Measurements from ENCODE around the gene C22orf23.

The C22orf23 gene

GRCh38 chr22:37989146-37990045 is 36.0 kb upstream of the C22orf23 start:
- TF ChIP-seq, protein P1, sequence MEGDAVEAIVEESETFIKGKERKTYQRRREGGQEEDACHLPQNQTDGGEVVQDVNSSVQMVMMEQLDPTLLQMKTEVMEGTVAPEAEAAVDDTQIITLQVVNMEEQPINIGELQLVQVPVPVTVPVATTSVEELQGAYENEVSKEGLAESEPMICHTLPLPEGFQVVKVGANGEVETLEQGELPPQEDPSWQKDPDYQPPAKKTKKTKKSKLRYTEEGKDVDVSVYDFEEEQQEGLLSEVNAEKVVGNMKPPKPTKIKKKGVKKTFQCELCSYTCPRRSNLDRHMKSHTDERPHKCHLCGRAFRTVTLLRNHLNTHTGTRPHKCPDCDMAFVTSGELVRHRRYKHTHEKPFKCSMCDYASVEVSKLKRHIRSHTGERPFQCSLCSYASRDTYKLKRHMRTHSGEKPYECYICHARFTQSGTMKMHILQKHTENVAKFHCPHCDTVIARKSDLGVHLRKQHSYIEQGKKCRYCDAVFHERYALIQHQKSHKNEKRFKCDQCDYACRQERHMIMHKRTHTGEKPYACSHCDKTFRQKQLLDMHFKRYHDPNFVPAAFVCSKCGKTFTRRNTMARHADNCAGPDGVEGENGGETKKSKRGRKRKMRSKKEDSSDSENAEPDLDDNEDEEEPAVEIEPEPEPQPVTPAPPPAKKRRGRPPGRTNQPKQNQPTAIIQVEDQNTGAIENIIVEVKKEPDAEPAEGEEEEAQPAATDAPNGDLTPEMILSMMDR (IDR thresholded peaks at IDR 0.05; ENCODE audit: insufficient read depth, low read depth, low read length, missing control alignments), result no peak
- no peak for DNase-seq (ENCODE audit: low read depth)
- no peak overlapping the region for H3K4me3 ChIP-seq (ENCODE audit: low read depth, low read length)

DNA sequence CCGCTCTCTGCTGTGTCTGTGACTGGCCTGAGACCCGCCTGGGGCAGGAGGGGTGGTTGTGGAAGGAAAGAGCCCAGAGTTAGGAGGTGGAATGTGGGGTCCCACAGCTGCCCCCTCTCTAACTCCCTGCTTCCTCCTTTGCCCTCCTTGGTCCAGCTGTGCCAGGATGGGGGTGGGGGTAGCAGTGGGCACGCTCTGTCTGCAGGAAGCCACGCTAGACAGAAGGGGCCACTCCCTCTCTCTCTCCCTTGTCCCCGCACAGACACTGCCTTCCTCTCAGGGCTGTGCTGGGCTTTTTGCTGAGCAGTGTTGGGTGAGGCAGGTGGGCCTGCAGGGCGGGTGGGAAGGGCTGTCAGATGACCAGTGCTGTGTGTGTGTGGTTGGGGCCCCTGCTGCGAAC is 33.0 kb upstream of the C22orf23 start:
- DNase-seq (ENCODE audit: low read depth), result no peak
- TF ChIP-seq, protein P1 (IDR thresholded peaks at IDR 0.05; ENCODE audit: insufficient read depth, low read depth, low read length, missing control alignments), result no peak
- no peak overlapping the region for H3K4me3 ChIP-seq (ENCODE audit: low read depth, low read length)

DNA sequence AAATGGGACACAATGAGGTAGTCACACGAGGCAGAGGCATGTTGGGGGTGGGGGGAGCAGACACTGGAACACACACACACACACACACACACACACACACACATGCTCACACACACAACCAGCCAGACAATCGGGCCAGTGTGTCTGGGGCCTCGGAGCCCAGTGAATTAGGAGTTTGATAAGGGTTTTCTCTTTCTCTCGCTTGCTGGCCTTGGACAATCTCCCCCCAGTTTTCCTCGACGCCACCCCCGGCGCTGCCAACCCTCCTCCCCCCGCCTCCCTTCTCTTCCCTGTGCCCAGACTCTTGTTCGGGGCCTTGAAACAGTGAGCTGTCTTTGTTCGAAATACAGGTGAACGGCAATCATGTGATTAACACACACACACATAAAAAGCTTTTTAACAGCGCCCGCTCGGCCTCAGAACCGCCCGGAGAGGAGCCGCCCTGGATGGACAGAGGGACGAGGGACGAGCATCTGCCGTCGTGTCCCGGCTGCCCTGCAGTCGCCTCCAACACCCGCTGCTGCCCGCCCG is 32.4 kb upstream of the C22orf23 start:
- H3K4me3 ChIP-seq (ENCODE audit: low read depth, low read length), result no peak overlapping the region
- DNase-seq (ENCODE audit: low read depth), result no peak
- TF ChIP-seq, protein P1 (IDR thresholded peaks at IDR 0.05; ENCODE audit: insufficient read depth, low read depth, low read length, missing control alignments), result no peak

DNA sequence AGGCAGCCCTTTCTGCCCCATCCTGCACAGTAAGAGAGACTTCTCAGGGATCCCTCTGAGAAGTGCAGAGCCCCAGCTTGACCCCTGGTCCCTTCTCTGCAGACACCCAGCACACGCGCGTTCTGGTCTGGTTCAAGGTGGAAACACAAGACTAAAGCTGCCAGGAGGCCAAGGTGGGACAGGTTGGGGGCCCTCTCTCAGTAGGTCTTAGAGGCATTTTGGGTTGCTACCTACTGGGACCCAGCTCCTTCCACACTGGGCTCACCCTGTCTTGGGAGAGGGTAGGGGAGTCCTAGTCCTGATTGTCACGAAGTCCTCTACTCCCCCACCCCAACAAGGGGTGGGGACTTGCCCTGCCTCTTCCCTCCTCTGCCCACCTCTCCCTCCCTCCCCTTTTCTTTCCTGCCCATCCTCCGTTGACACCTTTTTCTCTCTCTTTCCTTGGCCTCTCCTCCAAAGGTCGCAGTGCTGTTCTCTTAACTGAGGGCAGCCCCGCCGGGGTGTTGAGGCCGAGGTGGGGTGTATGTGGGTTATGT is 31.7 kb upstream of the C22orf23 start:
- DNase-seq (ENCODE audit: low read depth), result no peak
- TF ChIP-seq, protein P1 (IDR thresholded peaks at IDR 0.05; ENCODE audit: insufficient read depth, low read depth, low read length, missing control alignments), result no peak
- H3K4me3 ChIP-seq (ENCODE audit: low read depth, low read length), result no peak overlapping the region

DNA sequence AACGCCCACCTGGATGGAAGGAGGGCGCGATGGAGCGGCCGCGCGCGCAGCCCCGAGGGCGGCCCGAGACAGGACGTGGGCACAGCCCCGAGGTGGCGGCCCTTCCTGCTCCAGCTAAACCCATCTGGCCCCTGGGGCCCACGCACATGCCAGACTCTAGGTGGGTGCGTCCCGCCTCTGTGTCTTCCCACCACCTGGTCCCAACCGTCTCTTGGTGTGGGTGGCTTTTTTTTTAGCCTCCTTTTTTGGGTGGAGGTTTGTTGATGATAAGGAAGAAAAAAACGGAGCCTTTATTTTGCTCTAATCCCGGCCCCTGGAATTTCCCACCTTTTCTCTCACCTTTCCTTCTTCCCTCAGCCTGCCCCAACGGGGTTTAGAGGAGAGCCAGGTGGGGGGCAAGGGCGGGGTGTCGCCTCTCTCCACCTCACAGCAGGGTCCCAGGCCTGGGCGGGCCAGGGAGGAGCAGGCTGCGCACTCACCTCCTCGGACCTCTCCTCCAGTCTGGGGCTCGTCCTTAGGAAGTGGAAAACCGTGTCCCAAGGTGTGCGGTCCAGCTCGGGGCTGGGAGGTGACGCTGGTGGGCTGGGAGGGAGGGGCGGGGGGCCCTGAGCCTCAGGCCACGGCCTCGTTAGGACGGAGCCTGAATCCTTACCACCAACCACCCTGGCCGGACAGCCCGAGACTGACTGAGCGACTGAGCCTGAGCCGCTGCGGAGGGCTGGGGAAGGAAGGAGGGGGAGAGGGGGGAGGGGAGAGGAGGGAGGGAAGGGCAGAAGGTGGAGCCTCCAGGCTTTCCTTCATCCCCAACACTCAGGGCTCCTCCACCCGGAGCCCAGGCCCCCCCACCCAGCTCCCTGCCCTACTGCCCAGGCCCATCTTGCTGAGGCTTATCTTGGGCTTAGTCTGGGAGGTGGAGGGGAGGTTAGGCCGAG is 30.7 kb upstream of the C22orf23 start, which contains the start of gene SOX10:
TSS of gene SOX10 (minus strand) at position 696 of the 932 bp plus-strand sequence. CDS start 771 bp downstream, outside the sequence.
- DNase-seq (ENCODE audit: low read depth), result no peak
- TF ChIP-seq, protein P1 (IDR thresholded peaks at IDR 0.05; ENCODE audit: insufficient read depth, low read depth, low read length, missing control alignments), result no peak
- H3K4me3 ChIP-seq (ENCODE audit: low read depth, low read length), result no peak within 1 kb of the TSS
